Mesothelial cell of epicardium (in vitro differentiated cells): ENCODE results near the gene KCNJ4. TPM values are rescaled to one million over a fixed set of nuclear protein-coding genes. Genes with fewer than 3 reads are reported as not detected.

ENCODE experiments used
- DNase-seq, 2 experiments: peaks; one replicate each; pipeline ENCODE4 v3.0.0; 2021; ENCODE audit warnings: low spot score in 2 of 2; ENCODE audit not compliant: unreplicated experiment in 2 of 2
- H3K27ac Mint-ChIP-seq: 2 replicates; pipeline ENCODE4 v1.8.0; 2021; ENCODE audit warnings: mixed read lengths
- H3K27me3 Mint-ChIP-seq: 2 replicates; pipeline ENCODE4 v1.8.0; 2021; ENCODE audit warnings: low read depth, mixed read lengths
- H3K36me3 Mint-ChIP-seq: 2 replicates; pipeline ENCODE4 v1.8.0; 2021; ENCODE audit warnings: mixed read lengths
- H3K4me1 Mint-ChIP-seq: 2 replicates; pipeline ENCODE4 v1.8.0; 2021; ENCODE audit warnings: mixed read lengths
- H3K4me3 Mint-ChIP-seq: 2 replicates; pipeline ENCODE4 v1.8.0; 2021; ENCODE audit warnings: mild to moderate bottlenecking, moderate library complexity, mixed read lengths
- H3K9me3 Mint-ChIP-seq: 2 replicates; pipeline ENCODE4 v1.8.0; 2021; ENCODE audit warnings: mixed read lengths
- CTCF ChIP-seq: fragments of 200-600 bp; sonication (generic); IDR thresholded peaks from one replicate; pipeline ENCODE4 v1.5.0; 2021; ENCODE audit warnings: antibody characterized with exemption; ENCODE audit not compliant: unreplicated experiment
- total RNA-seq: library from RNA; stranded (reverse); gene quantifications from 3 replicates; pipeline ENCODE4 v1.2.1, GENCODE V29; 2021

KCNJ4 gene
- total RNA-seq, 1 donor from 2014 or later, result 2.6 TPM

GRCh38 chr22:38415561-38416321, 39.3 kb downstream of the KCNJ4 start:
- no peak for TF ChIP-seq CTCF
- no peaks in the 10 kb centered on the region for H3K36me3 Mint-ChIP-seq
- no peaks in the 10 kb centered on the region for H3K9me3 Mint-ChIP-seq
- H3K4me1 Mint-ChIP-seq, result no peaks in the 10 kb centered on the region
- no peak overlapping the region for H3K27ac Mint-ChIP-seq
- H3K27me3 Mint-ChIP-seq, result no peaks in the 10 kb centered on the region
- no peak for DNase-seq
- H3K4me3 Mint-ChIP-seq, result no peak overlapping the region

GRCh38 chr22:38415046-38415445, 40.0 kb downstream of the KCNJ4 start:
- no peaks in the 10 kb centered on the region for H3K4me1 Mint-ChIP-seq
- no peak overlapping the region for H3K4me3 Mint-ChIP-seq
- no peaks in the 10 kb centered on the region for H3K9me3 Mint-ChIP-seq
- H3K27me3 Mint-ChIP-seq, result no peaks in the 10 kb centered on the region
- no peak overlapping the region for H3K27ac Mint-ChIP-seq
- no peak for DNase-seq
- TF ChIP-seq CTCF, result no peak
- H3K36me3 Mint-ChIP-seq, result no peaks in the 10 kb centered on the region

- Mint-ChIP-seq H3K27me3 (no peaks in the 10 kb centered on the region), H3K27ac (no peak overlapping the region), H3K4me1 (no peaks in the 10 kb centered on the region), H3K4me3 (no peak overlapping the region), H3K36me3 (no peaks in the 10 kb centered on the region), H3K9me3 (no peaks in the 10 kb centered on the region)
- DNase-seq, result no peak
- no peak for TF ChIP-seq CTCF
These were observed 41.0 kb downstream of the KCNJ4 start for GRCh38 chr22:38414009-38414395.

GRCh38 chr22:38413085-38414008, 41.7 kb downstream of the KCNJ4 start:
- no peaks in the 10 kb centered on the region for H3K36me3 Mint-ChIP-seq
- H3K27me3 Mint-ChIP-seq, result no peaks in the 10 kb centered on the region

GRCh38 chr22:38412435-38413084, 42.4 kb downstream of the KCNJ4 start:
- Mint-ChIP-seq H3K36me3 (no peaks in the 10 kb centered on the region), H3K9me3 (no peaks in the 10 kb centered on the region), H3K4me1 (no peaks in the 10 kb centered on the region), H3K27me3 (no peaks in the 10 kb centered on the region), H3K4me3 (no peak overlapping the region), H3K27ac (no peak overlapping the region)
- DNase-seq, result peak in 1 of 2 experiments; percentile 36
- TF ChIP-seq CTCF, result peak; percentile 69

More at GRCh38 chr22:38413085-38414008, 41.7 kb downstream of the KCNJ4 start:
- Mint-ChIP-seq H3K4me3 (no peak overlapping the region), H3K9me3 (no peaks in the 10 kb centered on the region), H3K4me1 (no peaks in the 10 kb centered on the region), H3K27ac (peak overlapping the region; percentile 25)
- no peak for DNase-seq
- TF ChIP-seq CTCF, result no peak
